ENCODE results near the gene TAAR6. TPM values are rescaled to one million over a fixed set of nuclear protein-coding genes. Genes with fewer than 3 reads are reported as not detected.

Gene TAAR6
- total and polyA plus RNA-seq, 2 of the 8 experiments (the other 6 are each of a cell fraction or from before 2014, with no cell fraction given), result 0.06 TPM; not detected in 1

GRCh38 chr6:132566404-132566803, 3.7 kb upstream of the TAAR6 start:
- no peaks in the 10 kb centered on the region for H3K27me3 ChIP-seq (replicated peaks in 1 of 4; ENCODE audit: control insufficient read depth in 3 of 4, extremely low read depth in 1 of 4, insufficient read depth in 3 of 4, low read length in 3 of 4)
- H2BK5ac ChIP-seq (ENCODE audit: low read depth, low read length), result no peak overlapping the region
- H3K27ac ChIP-seq (ENCODE audit: low read depth, low read length), result no peak overlapping the region
- H4K91ac ChIP-seq (replicated peaks; ENCODE audit: insufficient read length, low read length), result no peak overlapping the region
- no peak overlapping the region for H3K4ac ChIP-seq (replicated peaks; ENCODE audit: insufficient read length, low read depth, low read length)
- H2BK20ac ChIP-seq (ENCODE audit: low read length), result no peak overlapping the region
- CTCF ChIA-PET (ENCODE audit: partially characterized antibody), result interaction anchor here (1.5 kb wide), 1 partner anchor 9 kb away, joined by 3 read pairs; no protein-coding TSS in a partner anchor
- no peak overlapping the region for H4K8ac ChIP-seq (ENCODE audit: extremely low read depth, insufficient read depth, low read length)
- no peak overlapping the region for H3K18ac ChIP-seq (ENCODE audit: extremely low read depth, low read length)
- no peak overlapping the region for H3K56ac ChIP-seq (replicated peaks; ENCODE audit: insufficient read length, low read depth, low read length)
- H3K23me2 ChIP-seq (ENCODE audit: low read depth, low read length), result no peaks in the 10 kb centered on the region
- no peak overlapping the region for H3K23ac ChIP-seq (ENCODE audit: insufficient read length)
- H2BK15ac ChIP-seq (ENCODE audit: low read length), result no peak overlapping the region
- H3K9ac ChIP-seq (replicated peaks in 1 of 4; ENCODE audit: extremely low read depth in 1 of 4, low read depth in 3 of 4, low read length in 3 of 4), result no peak overlapping the region
- H2BK120ac ChIP-seq (replicated peaks; ENCODE audit: low read depth, low read length), result no peak overlapping the region
- H2AK5ac ChIP-seq (ENCODE audit: low read depth, low read length), result no peak overlapping the region
- H4K20me1 ChIP-seq (replicated peaks in 1 of 2; ENCODE audit: control insufficient read depth in 1 of 2, insufficient read depth in 2 of 2, low read length in 2 of 2), result no peaks in the 10 kb centered on the region
- no peaks in the 10 kb centered on the region for H3K79me2 ChIP-seq (ENCODE audit: control insufficient read depth in 1 of 2, insufficient read depth in 2 of 2, low read length in 2 of 2)
- no peaks in the 10 kb centered on the region for H3K9me3 ChIP-seq (ENCODE audit: insufficient read depth in 2 of 2, low read depth in 1 of 2, low read length in 1 of 2)
- H3K4me2 ChIP-seq (ENCODE audit: insufficient read depth in 1 of 2, low read depth in 2 of 2, low read length in 2 of 2), result no peak overlapping the region
- H3K14ac ChIP-seq (ENCODE audit: insufficient read length), result no peak overlapping the region
- FAIRE-seq (no peak), DNase-seq (ENCODE audit: low read depth in 1 of 2, low spot score in 2 of 2) (no peak)
- H3K36me3 ChIP-seq (ENCODE audit: control insufficient read depth in 2 of 4, insufficient read depth in 4 of 4, low read length in 3 of 4), result no peaks in the 10 kb centered on the region
- no peak overlapping the region for H3K4me3 ChIP-seq (ENCODE audit: extremely low read depth in 1 of 4, insufficient read depth in 2 of 4, low read depth in 3 of 4, low read length in 4 of 4)
- H2AFZ ChIP-seq (ENCODE audit: low read length), result no peak overlapping the region
- POLR2A ChIA-PET (ENCODE audit: partially characterized antibody), result no interaction called here
- H3K4me1 ChIP-seq (replicated peaks in 1 of 4; ENCODE audit: control insufficient read depth in 3 of 4, insufficient read depth in 4 of 4, low read length in 3 of 4), result peaks cover 0 to 6% (median 1%) of the 10 kb centered on the region in 4 experiments; a peak in 5 of 7 replicates
- no peak overlapping the region for H4K5ac ChIP-seq (ENCODE audit: insufficient read length, low read depth, low read length)
- 91% methylated on average over 6 of the region's 6 CpGs; no CpG with 5 or more reads in 1 of the 2 experiments for WGBS, 2 experiments (ENCODE audit: extremely low coverage in 1 of 2, insufficient coverage in 1 of 2, insufficient read length in 1 of 2, insufficient replicate concordance in 2 of 2, low coverage in 1 of 2, low lambda C conversion rate in 2 of 2, missing lambda C conversion rate in 1 of 2)
- TF ChIP-seq BCL11A (IDR thresholded peaks at IDR 0.05; ENCODE audit: low read depth in 2 of 2, low read length in 2 of 2) (no peak), POU5F1 (IDR thresholded peaks at IDR 0.05; ENCODE audit: low read depth, low read length) (no peak), ATF3 (IDR thresholded peaks at IDR 0.05; ENCODE audit: insufficient read depth, low read depth, low read length) (no peak), E2F6 (IDR thresholded peaks at IDR 0.05) (no peak), YY1 (IDR thresholded peaks at IDR 0.05; ENCODE audit: low read depth, low read length) (no peak), NRF1 (IDR thresholded peaks at IDR 0.05; ENCODE audit: low read depth, low read length) (no peak), CHD2 (IDR thresholded peaks at IDR 0.05; ENCODE audit: low read length) (no peak), SAP30 (IDR thresholded peaks at IDR 0.05; ENCODE audit: insufficient read depth, insufficient replicate concordance, low read length) (no peak), SIN3A (conservative IDR thresholded peaks at IDR 0.05 in 1 of 2, IDR thresholded peaks at IDR 0.05 in 1 of 2; ENCODE audit: low read depth in 1 of 2, low read length in 2 of 2) (no peak), SP1 (IDR thresholded peaks at IDR 0.05; ENCODE audit: low read depth, low read length) (no peak), SIRT6 (IDR thresholded peaks at IDR 0.05; ENCODE audit: low read length) (no peak), CREB1 (IDR thresholded peaks at IDR 0.05) (no peak), RFX5 (IDR thresholded peaks at IDR 0.05; ENCODE audit: borderline replicate concordance, low read depth, low read length) (no peak), PHF8 (conservative IDR thresholded peaks at IDR 0.05; ENCODE audit: low read depth, low read length) (no peak)
- no peaks in the 10 kb centered on the region for H3K79me1 ChIP-seq (ENCODE audit: low read depth, low read length)
- H2BK12ac ChIP-seq (ENCODE audit: low read depth, low read length), result no peak overlapping the region
